ENCODE measurements around the gene C4BPB.

C4BPB gene

GRCh38 chr1:207073906-207074820 is 14.5 kb upstream of the C4BPB start:
- H3K36me3 ChIP-seq (ENCODE audit: control insufficient read depth, insufficient read depth, low read length) = peaks cover 8% of the 10 kb centered on the region
- 81 to 89% methylated on average over 4 of the region's 4 CpGs for WGBS, 2 experiments (ENCODE audit: insufficient coverage in 2 of 2)
- no peaks in the 10 kb centered on the region for H3K9me3 ChIP-seq (ENCODE audit: control insufficient read depth, low read length)
- no peak overlapping the region for H3K27ac ChIP-seq (ENCODE audit: low read depth, low read length, severe bottlenecking)
- no peaks in the 10 kb centered on the region for H3K4me1 ChIP-seq (ENCODE audit: control insufficient read depth, insufficient read depth, low read length, poor library complexity, severe bottlenecking)
- no peak overlapping the region for H3K4me3 ChIP-seq (ENCODE audit: extremely low read depth, insufficient read depth, low read length, poor library complexity, severe bottlenecking)

DNA sequence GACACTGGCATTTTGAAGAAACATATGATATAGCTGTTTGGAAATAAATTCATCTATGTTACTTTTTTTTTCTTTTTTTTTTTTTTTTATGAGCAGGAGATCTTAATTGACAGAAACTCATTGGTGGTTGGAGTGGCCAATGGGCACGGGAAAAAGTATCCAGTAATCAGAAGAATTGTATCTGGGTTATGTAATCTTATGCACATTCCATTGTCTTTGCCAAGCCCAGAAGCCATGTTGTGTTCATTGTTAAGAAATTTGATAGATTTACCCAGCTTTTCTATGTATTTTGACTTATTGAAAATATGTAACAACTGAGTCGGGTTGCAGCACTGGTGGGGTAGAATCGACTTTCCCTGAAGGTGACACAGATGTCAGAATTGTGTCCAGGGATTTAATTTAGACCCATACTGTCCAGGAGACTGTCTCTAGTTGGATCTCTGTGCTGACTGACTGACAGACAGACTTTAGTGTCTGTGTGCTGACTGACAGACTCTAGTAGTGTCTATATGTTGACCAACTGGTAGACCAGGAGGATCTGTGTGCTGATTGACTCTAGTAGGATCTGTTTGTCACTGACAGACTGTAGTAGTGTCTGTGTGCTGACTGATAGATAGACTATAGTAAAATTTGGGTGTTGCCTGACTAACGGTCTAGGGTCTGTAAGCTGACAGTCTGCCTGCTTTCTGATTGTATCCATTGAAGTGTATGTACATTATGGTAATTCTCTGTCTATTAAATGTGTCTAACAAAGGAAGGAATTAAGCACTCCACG is 12.3 kb upstream of the C4BPB start:
- Histone ChIP-seq H3K27ac (ENCODE audit: low read depth, low read length, severe bottlenecking) (no peak overlapping the region), H3K36me3 (ENCODE audit: control insufficient read depth, insufficient read depth, low read length) (peaks cover 4% of the 10 kb centered on the region), H3K4me1 (ENCODE audit: control insufficient read depth, insufficient read depth, low read length, poor library complexity, severe bottlenecking) (no peaks in the 10 kb centered on the region), H3K4me3 (ENCODE audit: extremely low read depth, insufficient read depth, low read length, poor library complexity, severe bottlenecking) (no peak overlapping the region), H3K9me3 (ENCODE audit: control insufficient read depth, low read length) (no peaks in the 10 kb centered on the region)
- WGBS, 2 experiments (ENCODE audit: insufficient coverage in 2 of 2) = 86 to 96% methylated on average over 1 to 3 of the region's 5 CpGs

DNA sequence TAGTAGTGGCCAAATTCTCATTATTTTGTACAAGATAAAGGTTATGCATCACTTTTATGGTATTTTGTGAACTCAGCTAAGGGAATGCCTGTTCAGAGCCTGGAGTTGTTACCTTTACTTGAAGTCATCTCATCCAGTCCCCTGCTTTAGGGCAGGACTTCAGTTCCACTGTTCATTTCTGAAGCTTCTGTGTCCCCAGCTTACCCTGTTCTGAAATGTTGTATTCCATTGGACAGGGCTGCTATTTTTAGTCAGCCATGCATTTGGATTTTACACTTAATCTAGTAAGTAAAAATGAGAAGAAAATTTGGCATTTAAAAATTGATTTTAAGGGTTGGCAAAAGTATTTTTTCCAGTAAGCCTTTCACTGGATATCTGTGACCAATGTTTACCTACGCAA is 11.6 kb upstream of the C4BPB start:
- Histone ChIP-seq H3K4me3 (ENCODE audit: extremely low read depth, insufficient read depth, low read length, poor library complexity, severe bottlenecking) (no peak overlapping the region), H3K27ac (ENCODE audit: low read depth, low read length, severe bottlenecking) (no peak overlapping the region), H3K36me3 (ENCODE audit: control insufficient read depth, insufficient read depth, low read length) (no peaks in the 10 kb centered on the region), H3K4me1 (ENCODE audit: control insufficient read depth, insufficient read depth, low read length, poor library complexity, severe bottlenecking) (no peaks in the 10 kb centered on the region), H3K9me3 (ENCODE audit: control insufficient read depth, low read length) (no peaks in the 10 kb centered on the region)
- 100% methylated on average over 1 of the region's 1 CpG; no CpG with 5 or more reads in 1 of the 2 experiments for WGBS, 2 experiments (ENCODE audit: insufficient coverage in 2 of 2)

DNA sequence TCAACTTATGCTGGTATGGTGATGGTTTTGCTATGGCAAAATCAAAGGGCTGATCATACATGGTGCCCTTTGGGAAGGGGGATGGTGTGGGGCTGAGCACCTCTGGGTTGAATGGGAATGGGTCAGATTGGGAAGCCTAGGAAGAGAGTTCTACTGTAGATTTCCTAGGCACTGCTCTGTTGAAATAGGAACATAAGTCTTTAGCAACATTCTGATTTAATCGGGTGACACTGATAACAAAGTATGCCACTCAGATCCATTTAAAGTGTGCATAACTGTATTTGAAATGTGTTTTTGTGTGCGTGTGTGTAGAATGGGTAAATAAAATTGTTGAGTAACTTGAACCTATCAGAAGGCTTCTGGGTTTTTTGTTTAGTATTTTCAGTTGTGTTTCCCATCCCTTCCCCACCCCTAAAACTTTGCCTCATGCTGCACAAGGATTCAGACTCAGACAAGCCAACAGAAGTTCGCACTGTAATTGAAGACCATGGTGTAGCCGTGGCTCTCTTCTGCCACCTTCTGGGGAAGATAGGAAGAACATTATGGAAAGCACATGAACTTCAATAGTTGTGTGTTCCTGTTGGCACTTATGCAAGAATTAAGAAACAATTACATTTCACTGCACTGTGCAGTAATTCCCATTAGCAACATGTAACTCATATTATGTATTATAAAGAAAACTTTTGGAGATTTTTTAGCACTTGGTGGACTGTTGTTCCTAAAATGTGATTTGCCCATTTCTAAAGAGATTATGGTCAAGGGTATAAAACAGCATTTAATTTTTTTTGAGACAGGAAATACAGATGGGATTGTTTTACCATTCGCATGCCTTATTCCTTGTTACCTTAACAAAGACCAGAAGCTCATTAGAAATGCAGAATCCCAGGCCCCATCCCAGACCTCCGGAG is 10.9 kb upstream of the C4BPB start:
- no peaks in the 10 kb centered on the region for H3K9me3 ChIP-seq (ENCODE audit: control insufficient read depth, low read length)
- no peak overlapping the region for H3K4me3 ChIP-seq (ENCODE audit: extremely low read depth, insufficient read depth, low read length, poor library complexity, severe bottlenecking)
- H3K4me1 ChIP-seq (ENCODE audit: control insufficient read depth, insufficient read depth, low read length, poor library complexity, severe bottlenecking) = peaks cover 2% of the 10 kb centered on the region
- H3K27ac ChIP-seq (ENCODE audit: low read depth, low read length, severe bottlenecking) = no peak overlapping the region
- H3K36me3 ChIP-seq (ENCODE audit: control insufficient read depth, insufficient read depth, low read length) = no peaks in the 10 kb centered on the region
- 67 to 69% methylated on average over 3 of the region's 6 CpGs for WGBS, 2 experiments (ENCODE audit: insufficient coverage in 2 of 2)

DNA sequence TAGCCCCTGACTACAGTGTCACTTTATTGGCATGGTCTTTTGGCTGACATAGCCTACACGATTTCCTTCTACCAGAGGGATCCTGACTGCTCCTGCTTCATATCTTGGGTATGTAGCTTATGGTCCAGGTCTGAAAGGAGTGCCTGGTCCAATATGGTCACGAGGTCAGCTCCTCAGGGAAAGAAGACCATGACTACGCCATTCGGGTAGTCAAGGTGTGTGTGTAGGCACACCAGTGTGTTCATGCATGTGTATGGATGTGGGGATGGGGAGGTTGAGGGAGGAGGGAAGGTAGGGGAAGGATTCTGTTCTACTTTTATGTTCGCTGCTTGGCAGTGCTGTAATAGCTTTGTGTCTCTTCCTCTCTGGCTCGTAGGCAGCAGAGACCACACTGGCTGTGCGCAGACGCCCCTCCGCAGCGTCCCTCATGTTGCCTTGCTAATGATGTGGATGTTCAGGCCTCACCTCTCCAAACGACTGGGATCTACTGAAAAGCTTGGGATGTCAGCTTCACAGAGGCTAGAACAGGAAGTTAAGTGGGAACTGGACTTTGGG is 10.0 kb upstream of the C4BPB start:
- no peaks in the 10 kb centered on the region for H3K9me3 ChIP-seq (ENCODE audit: control insufficient read depth, low read length)
- no peaks in the 10 kb centered on the region for H3K36me3 ChIP-seq (ENCODE audit: control insufficient read depth, insufficient read depth, low read length)
- peaks cover 3% of the 10 kb centered on the region for H3K4me1 ChIP-seq (ENCODE audit: control insufficient read depth, insufficient read depth, low read length, poor library complexity, severe bottlenecking)
- no peak overlapping the region for H3K4me3 ChIP-seq (ENCODE audit: extremely low read depth, insufficient read depth, low read length, poor library complexity, severe bottlenecking)
- no peak overlapping the region for H3K27ac ChIP-seq (ENCODE audit: low read depth, low read length, severe bottlenecking)
- WGBS, 2 experiments (ENCODE audit: insufficient coverage in 2 of 2) = 88 to 96% methylated on average over 10 of the region's 11 CpGs

DNA sequence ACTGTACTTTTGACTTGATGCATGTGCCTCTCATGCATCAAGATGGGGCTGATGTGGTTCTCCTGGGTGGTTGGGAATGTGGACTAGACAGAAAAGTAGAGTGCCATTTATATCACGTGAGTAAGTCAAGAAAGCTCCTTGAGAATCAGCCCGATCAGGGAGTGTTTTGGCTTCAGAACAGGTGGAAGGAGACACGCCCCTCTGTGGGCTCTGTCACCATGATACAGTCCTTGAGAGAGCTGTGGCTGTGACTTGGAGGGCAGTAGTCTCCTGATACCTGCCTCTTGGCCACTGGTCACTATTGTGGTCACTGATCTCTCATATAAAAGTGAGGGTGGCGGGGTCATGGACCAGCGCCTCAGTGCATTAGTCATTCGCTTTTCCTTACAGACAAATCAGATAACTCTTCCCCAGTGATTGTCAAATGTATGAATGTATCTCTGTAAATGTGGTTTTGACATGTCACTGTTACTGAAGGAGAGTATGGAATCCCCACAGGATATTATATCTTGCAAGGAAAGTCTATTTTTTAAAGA is 8.9 kb upstream of the C4BPB start:
- no peaks in the 10 kb centered on the region for H3K9me3 ChIP-seq (ENCODE audit: control insufficient read depth, low read length)
- H3K4me1 ChIP-seq (ENCODE audit: control insufficient read depth, insufficient read depth, low read length, poor library complexity, severe bottlenecking) = peaks cover 3% of the 10 kb centered on the region
- H3K4me3 ChIP-seq (ENCODE audit: extremely low read depth, insufficient read depth, low read length, poor library complexity, severe bottlenecking) = no peak overlapping the region
- 88 to 94% methylated on average over 2 to 4 of the region's 6 CpGs for WGBS, 2 experiments (ENCODE audit: insufficient coverage in 2 of 2)
- H3K27ac ChIP-seq (ENCODE audit: low read depth, low read length, severe bottlenecking) = no peak overlapping the region
- H3K36me3 ChIP-seq (ENCODE audit: control insufficient read depth, insufficient read depth, low read length) = no peaks in the 10 kb centered on the region

DNA sequence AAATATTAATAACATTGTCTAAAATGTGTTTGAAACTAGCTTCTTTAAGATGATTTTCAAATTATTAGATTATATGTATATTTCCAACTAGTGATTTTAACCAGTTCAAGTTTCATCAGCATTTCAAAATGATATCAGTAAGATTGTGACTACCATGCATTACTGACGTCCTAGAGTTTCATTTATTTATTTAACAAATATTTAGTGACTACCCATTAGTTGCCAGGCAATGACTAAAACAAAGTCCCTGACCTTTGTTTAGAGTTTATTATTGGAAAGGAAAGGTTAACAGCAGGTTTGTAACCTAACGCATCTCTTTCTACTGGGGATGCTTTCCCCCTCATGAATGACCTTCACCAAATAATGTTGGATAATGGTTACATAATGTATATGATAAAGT is 7.6 kb upstream of the C4BPB start:
- WGBS, 2 experiments (ENCODE audit: insufficient coverage in 2 of 2) = no CpG with 5 or more reads among the region's 2 CpGs

DNA sequence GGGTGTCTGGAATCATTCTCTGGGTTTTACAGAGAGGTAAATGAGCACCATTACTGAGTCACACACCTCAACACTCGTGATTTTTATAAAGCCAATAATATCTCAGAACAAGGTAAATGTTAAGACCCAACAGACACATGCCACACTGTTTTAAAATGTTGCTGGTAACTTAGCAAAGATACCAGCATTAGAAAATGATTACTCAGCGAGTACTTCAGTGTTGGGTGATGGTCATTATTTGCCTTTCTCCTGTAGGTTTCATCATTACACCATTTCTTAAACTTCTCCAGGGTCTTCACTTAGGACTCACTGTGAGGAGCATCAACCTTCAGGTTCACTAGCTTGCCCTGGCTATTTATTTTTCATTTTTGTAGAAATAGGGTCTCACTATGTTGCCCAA is 6.9 kb upstream of the C4BPB start:
- no peaks in the 10 kb centered on the region for H3K36me3 ChIP-seq (ENCODE audit: control insufficient read depth, insufficient read depth, low read length)
- H3K4me3 ChIP-seq (ENCODE audit: extremely low read depth, insufficient read depth, low read length, poor library complexity, severe bottlenecking) = no peak overlapping the region
- no peaks in the 10 kb centered on the region for H3K9me3 ChIP-seq (ENCODE audit: control insufficient read depth, low read length)
- peaks cover 18% of the 10 kb centered on the region for H3K4me1 ChIP-seq (ENCODE audit: control insufficient read depth, insufficient read depth, low read length, poor library complexity, severe bottlenecking)
- H3K27ac ChIP-seq (ENCODE audit: low read depth, low read length, severe bottlenecking) = no peak overlapping the region
- 100% methylated on average over 1 of the region's 2 CpGs; no CpG with 5 or more reads in 1 of the 2 experiments for WGBS, 2 experiments (ENCODE audit: insufficient coverage in 2 of 2)

More for the DNA sequence above, 7.6 kb upstream of the C4BPB start:
- Histone ChIP-seq H3K36me3 (ENCODE audit: control insufficient read depth, insufficient read depth, low read length) (no peaks in the 10 kb centered on the region), H3K9me3 (ENCODE audit: control insufficient read depth, low read length) (no peaks in the 10 kb centered on the region), H3K4me3 (ENCODE audit: extremely low read depth, insufficient read depth, low read length, poor library complexity, severe bottlenecking) (no peak overlapping the region), H3K27ac (ENCODE audit: low read depth, low read length, severe bottlenecking) (no peak overlapping the region), H3K4me1 (ENCODE audit: control insufficient read depth, insufficient read depth, low read length, poor library complexity, severe bottlenecking) (peaks cover 16% of the 10 kb centered on the region)

DNA sequence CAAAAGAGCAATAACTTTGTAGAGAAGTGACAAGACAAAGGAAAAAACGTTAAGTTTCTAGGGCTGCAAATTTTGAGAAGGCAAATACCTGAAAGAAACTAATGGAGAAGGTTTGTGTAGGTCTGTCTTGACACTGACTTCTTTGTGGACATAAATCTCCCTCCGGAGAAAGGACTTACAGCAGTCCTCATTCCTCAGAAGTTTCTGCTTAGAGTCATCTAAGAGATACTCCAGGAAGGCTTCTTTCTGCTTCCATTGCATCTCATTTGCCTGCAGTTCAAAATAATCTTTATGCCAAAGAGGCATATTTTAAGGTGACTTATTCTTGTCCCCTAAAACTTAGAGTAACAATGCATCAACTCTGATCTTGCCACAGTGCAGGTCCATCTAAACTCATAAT is 4.4 kb upstream of the C4BPB start:
- Histone ChIP-seq H3K9me3 (ENCODE audit: control insufficient read depth, low read length) (no peaks in the 10 kb centered on the region), H3K27ac (ENCODE audit: low read depth, low read length, severe bottlenecking) (peak overlapping the region; percentile 24), H3K4me3 (ENCODE audit: extremely low read depth, insufficient read depth, low read length, poor library complexity, severe bottlenecking) (no peak overlapping the region), H3K36me3 (ENCODE audit: control insufficient read depth, insufficient read depth, low read length) (no peaks in the 10 kb centered on the region), H3K4me1 (ENCODE audit: control insufficient read depth, insufficient read depth, low read length, poor library complexity, severe bottlenecking) (peaks cover 40% of the 10 kb centered on the region)
- WGBS, 2 experiments (ENCODE audit: insufficient coverage in 2 of 2) = 53 to 94% methylated on average over 2 of the region's 2 CpGs

DNA sequence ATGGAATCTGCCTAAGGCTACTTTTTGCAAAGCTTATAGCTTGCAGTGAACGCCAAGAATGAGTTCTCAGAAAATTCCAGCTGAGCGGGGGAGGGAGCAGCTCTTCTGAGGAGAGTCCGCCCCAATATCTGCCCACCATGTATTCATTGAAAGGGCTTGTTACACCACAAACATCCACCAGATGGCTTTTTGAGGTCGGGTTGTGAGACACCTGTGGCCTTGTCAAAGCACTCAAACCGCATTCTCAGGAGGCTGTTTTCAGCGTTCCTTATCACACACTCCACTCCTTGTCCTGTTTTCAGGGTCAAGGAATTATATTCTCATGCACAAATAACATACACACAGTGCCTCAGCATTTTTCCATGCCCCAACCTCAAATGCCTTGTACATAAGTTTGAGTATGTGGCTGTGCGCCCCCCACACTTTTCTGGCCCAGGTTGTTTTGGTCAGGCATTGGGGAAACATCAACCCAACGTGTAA is 3.9 kb upstream of the C4BPB start:
- Histone ChIP-seq H3K9me3 (ENCODE audit: control insufficient read depth, low read length) (no peaks in the 10 kb centered on the region), H3K27ac (ENCODE audit: low read depth, low read length, severe bottlenecking) (peak overlapping the region; percentile 24)
- 33 to 44% methylated on average over 5 to 7 of the region's 8 CpGs for WGBS, 2 experiments (ENCODE audit: insufficient coverage in 2 of 2)

More for the DNA sequence above, 3.9 kb upstream of the C4BPB start:
- Histone ChIP-seq H3K36me3 (ENCODE audit: control insufficient read depth, insufficient read depth, low read length) (no peaks in the 10 kb centered on the region), H3K4me1 (ENCODE audit: control insufficient read depth, insufficient read depth, low read length, poor library complexity, severe bottlenecking) (peaks cover 45% of the 10 kb centered on the region), H3K4me3 (ENCODE audit: extremely low read depth, insufficient read depth, low read length, poor library complexity, severe bottlenecking) (no peak overlapping the region)
